ENCODE results near the gene EDAR. TPM values are rescaled to one million over a fixed set of nuclear protein-coding genes. Genes with fewer than 3 reads are reported as not detected.

The EDAR gene
- polyA plus RNA-seq, 1 donor (not counting 4 experiments of a cell fraction or from before 2014, with no cell fraction given): 0.21 TPM

DNA sequence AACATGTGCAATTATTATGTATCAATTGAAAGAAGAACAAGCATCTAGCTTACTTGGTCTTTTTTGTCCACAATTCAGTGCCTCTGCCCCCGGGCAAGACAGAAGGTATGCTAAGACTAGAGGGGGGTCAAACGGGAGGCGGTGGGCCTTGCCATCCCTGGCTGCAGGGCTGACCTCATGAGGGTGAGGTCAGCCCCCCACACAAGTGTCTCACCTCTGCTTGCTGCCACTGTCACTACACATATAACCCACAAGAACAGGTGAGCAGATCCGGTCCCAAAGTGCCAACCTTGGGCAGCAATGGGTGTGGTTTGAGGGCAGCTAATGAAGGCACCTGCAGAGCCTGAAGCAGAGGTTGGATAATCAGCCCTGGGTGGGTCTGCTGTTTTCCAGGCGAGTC is 71.5 kb downstream of the EDAR start:
- Histone ChIP-seq H3K4me3 (ENCODE audit: control insufficient read depth in 2 of 3, extremely low read depth in 1 of 3, insufficient read depth in 2 of 3, low read depth in 1 of 3, low read length in 3 of 3) (no peak overlapping the region), H3K9me1 (ENCODE audit: control insufficient read depth, extremely low read depth, insufficient read depth, low read length) (no peaks in the 10 kb centered on the region), H2AFZ (ENCODE audit: control insufficient read depth, low read length) (no peak overlapping the region), H3K9me3 (ENCODE audit: control insufficient read depth, low read depth, low read length) (no peaks in the 10 kb centered on the region), H3K4me1 (ENCODE audit: control insufficient read depth, extremely low read depth, insufficient read depth, low read length) (peaks cover 14% of the 10 kb centered on the region), H3K27me3 (ENCODE audit: control insufficient read depth, extremely low read depth, insufficient read depth, low read length) (peaks cover 22% of the 10 kb centered on the region), H3K27ac (ENCODE audit: control insufficient read depth, insufficient read depth, low read length) (no peak overlapping the region), H3K79me2 (ENCODE audit: control insufficient read depth, insufficient read depth, low read length) (no peaks in the 10 kb centered on the region), H3K36me3 (ENCODE audit: control insufficient read depth in 2 of 2, extremely low read depth in 1 of 2, insufficient read depth in 2 of 2, low read length in 2 of 2) (no peaks in the 10 kb centered on the region), H4K20me1 (ENCODE audit: control insufficient read depth, extremely low read depth, insufficient read depth, low read length) (peaks cover 3% of the 10 kb centered on the region), H3K4me2 (ENCODE audit: control insufficient read depth, extremely low read depth, insufficient read depth, low read depth, low read length) (no peak overlapping the region), H3K9ac (ENCODE audit: control insufficient read depth, extremely low read depth, insufficient read depth, low read length) (no peak overlapping the region)
- dilution Hi-C loops (cut with MboI; ENCODE audit: extremely low pct_ligation_motif_present, low sequenced_read_pairs): no loop called here
- TF ChIP-seq, protein P1, sequence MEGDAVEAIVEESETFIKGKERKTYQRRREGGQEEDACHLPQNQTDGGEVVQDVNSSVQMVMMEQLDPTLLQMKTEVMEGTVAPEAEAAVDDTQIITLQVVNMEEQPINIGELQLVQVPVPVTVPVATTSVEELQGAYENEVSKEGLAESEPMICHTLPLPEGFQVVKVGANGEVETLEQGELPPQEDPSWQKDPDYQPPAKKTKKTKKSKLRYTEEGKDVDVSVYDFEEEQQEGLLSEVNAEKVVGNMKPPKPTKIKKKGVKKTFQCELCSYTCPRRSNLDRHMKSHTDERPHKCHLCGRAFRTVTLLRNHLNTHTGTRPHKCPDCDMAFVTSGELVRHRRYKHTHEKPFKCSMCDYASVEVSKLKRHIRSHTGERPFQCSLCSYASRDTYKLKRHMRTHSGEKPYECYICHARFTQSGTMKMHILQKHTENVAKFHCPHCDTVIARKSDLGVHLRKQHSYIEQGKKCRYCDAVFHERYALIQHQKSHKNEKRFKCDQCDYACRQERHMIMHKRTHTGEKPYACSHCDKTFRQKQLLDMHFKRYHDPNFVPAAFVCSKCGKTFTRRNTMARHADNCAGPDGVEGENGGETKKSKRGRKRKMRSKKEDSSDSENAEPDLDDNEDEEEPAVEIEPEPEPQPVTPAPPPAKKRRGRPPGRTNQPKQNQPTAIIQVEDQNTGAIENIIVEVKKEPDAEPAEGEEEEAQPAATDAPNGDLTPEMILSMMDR (optimal IDR thresholded peaks at IDR 0.05 in 1 of 3, IDR thresholded peaks at IDR 0.05 in 1 of 3, conservative IDR thresholded peaks at IDR 0.05 in 1 of 3; ENCODE audit: extremely low read depth in 1 of 3, insufficient read depth in 2 of 3, low read length in 3 of 3): no peak
- no peak for TF ChIP-seq EZH2 (IDR thresholded peaks at IDR 0.05; ENCODE audit: low read length)
- DNase-seq (ENCODE audit: low read depth, low spot score): no peak
- FAIRE-seq: no peak

DNA sequence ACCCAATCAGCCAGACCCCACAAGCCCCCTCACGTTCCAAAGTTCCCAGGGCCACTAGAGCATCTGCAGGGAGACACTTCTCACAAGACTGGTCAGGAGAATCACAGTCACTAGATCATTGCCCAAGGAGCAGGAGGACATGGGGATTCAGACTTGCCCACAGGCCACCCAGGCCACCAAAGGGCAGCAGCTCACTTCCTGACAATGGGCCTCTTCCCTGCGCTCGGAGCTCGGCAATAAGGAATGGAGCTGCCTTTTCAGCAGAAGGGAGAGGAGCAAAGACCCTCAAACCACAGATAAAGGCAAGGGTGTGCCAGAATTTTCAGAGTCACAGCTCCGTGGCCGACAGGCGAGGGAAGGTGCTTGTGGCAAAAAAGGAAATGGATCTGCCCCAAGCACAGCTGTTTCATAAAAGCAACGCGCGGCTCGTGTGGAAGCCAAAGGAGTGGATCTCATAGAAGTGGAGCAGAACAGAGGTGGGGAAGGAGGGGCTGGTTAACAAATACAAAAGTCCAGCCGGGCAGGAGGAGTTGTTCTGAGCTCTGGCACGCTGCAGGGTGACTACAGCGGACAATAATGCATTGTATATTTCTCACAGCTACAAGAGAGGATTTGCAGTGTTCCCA is 72.1 kb downstream of the EDAR start:
- Histone ChIP-seq H4K20me1 (ENCODE audit: control insufficient read depth, extremely low read depth, insufficient read depth, low read length) (no peaks in the 10 kb centered on the region), H3K27ac (ENCODE audit: control insufficient read depth, insufficient read depth, low read length) (no peak overlapping the region), H3K9me3 (ENCODE audit: control insufficient read depth, low read depth, low read length) (no peaks in the 10 kb centered on the region), H3K4me2 (ENCODE audit: control insufficient read depth, extremely low read depth, insufficient read depth, low read depth, low read length) (no peak overlapping the region), H3K4me3 (ENCODE audit: control insufficient read depth in 2 of 3, extremely low read depth in 1 of 3, insufficient read depth in 2 of 3, low read depth in 1 of 3, low read length in 3 of 3) (no peak overlapping the region), H3K9ac (ENCODE audit: control insufficient read depth, extremely low read depth, insufficient read depth, low read length) (no peak overlapping the region), H3K4me1 (ENCODE audit: control insufficient read depth, extremely low read depth, insufficient read depth, low read length) (peaks cover 10% of the 10 kb centered on the region), H3K36me3 (ENCODE audit: control insufficient read depth in 2 of 2, extremely low read depth in 1 of 2, insufficient read depth in 2 of 2, low read length in 2 of 2) (no peaks in the 10 kb centered on the region), H3K79me2 (ENCODE audit: control insufficient read depth, insufficient read depth, low read length) (no peaks in the 10 kb centered on the region), H2AFZ (ENCODE audit: control insufficient read depth, low read length) (no peak overlapping the region), H3K27me3 (ENCODE audit: control insufficient read depth, extremely low read depth, insufficient read depth, low read length) (peaks cover 22% of the 10 kb centered on the region), H3K9me1 (ENCODE audit: control insufficient read depth, extremely low read depth, insufficient read depth, low read length) (no peaks in the 10 kb centered on the region)
- no peak for DNase-seq (ENCODE audit: low read depth, low spot score)
- dilution Hi-C loops (cut with MboI; ENCODE audit: extremely low pct_ligation_motif_present, low sequenced_read_pairs): no loop called here
- FAIRE-seq: no peak
- no peak for TF ChIP-seq EZH2 (IDR thresholded peaks at IDR 0.05; ENCODE audit: low read length)
- TF ChIP-seq, protein P1 (optimal IDR thresholded peaks at IDR 0.05 in 1 of 3, IDR thresholded peaks at IDR 0.05 in 1 of 3, conservative IDR thresholded peaks at IDR 0.05 in 1 of 3; ENCODE audit: extremely low read depth in 1 of 3, insufficient read depth in 2 of 3, low read length in 3 of 3): no peak
